ENCODE measurements around the gene NR1H3.

GRCh38 chr11:47305734-47306483 lies 48.1 kb downstream of the NR1H3 start:
- TF ChIP-seq TAF1 (IDR thresholded peaks at IDR 0.05; ENCODE audit: borderline replicate concordance, low read depth, low read length): no peak
- no peak for TF ChIP-seq MAX (IDR thresholded peaks at IDR 0.05; ENCODE audit: low read depth)

All from SK-N-SH (cell line).